NAMALWA (cell line): Measurements from ENCODE around the gene MYL9.
"Not testable (repeated sequence)": the region's sequence is repeated elsewhere in the genome, so short reads cannot be mapped to it uniquely, and the experiment has no call there.

Experiments used
- DNase-seq: peaks from one replicate; pipeline ENCODE4 v3.0.0-alpha.2; 2015; ENCODE audit warnings: low spot score

Gene MYL9

GRCh38 chr20:36549942-36550789, 8.8 kb downstream of the MYL9 start:
- DNase-seq, result no peak

- DNase-seq, result no peak
These were observed 9.5 kb downstream of the MYL9 start for GRCh38 chr20:36550790-36551299.

GRCh38 chr20:36555248-36555647, 13.9 kb downstream of the MYL9 start:
- DNase-seq, result no peak

- no peak for DNase-seq
These were observed 21.4 kb downstream of the MYL9 start for GRCh38 chr20:36562724-36563123.

- DNase-seq, result no peak
These were observed 22.1 kb downstream of the MYL9 start for GRCh38 chr20:36563374-36563773.

GRCh38 chr20:36564078-36564725, 22.9 kb downstream of the MYL9 start:
- not testable (repeated sequence) for DNase-seq

- not testable (repeated sequence) for DNase-seq
These were observed 23.4 kb downstream of the MYL9 start for GRCh38 chr20:36564726-36565121.

- DNase-seq, result no peak
These were observed 24.2 kb downstream of the MYL9 start for GRCh38 chr20:36565520-36565919.

GRCh38 chr20:36569847-36570429, 28.6 kb downstream of the MYL9 start:
- no peak for DNase-seq

GRCh38 chr20:36571564-36572504, 30.5 kb downstream of the MYL9 start:
- no peak for DNase-seq

- peak; percentile 22 for DNase-seq
These were observed 31.4 kb downstream of the MYL9 start for GRCh38 chr20:36572701-36573102.

- DNase-seq, result peak; percentile 87
These were observed 31.9 kb downstream of the MYL9 start, which contains the start of gene TGIF2 for GRCh38 chr20:36573103-36573797. TGIF2 (plus strand) TSS chr20:36573597; CDS start chr20:36578775, 5,178 bp downstream.

GRCh38 chr20:36573798-36574365, 32.6 kb downstream of the MYL9 start:
- DNase-seq, result peak; percentile 54

- peak; percentile 46 for DNase-seq
These were observed 33.2 kb downstream of the MYL9 start for GRCh38 chr20:36574366-36575135.

GRCh38 chr20:36576081-36576445, 34.7 kb downstream of the MYL9 start:
- no peak for DNase-seq

- no peak for DNase-seq
These were observed 37.2 kb downstream of the MYL9 start for GRCh38 chr20:36578356-36579041.

- DNase-seq, result no peak
These were observed 38.8 kb downstream of the MYL9 start for GRCh38 chr20:36579996-36580545.

- no peak for DNase-seq
These were observed 41.0 kb downstream of the MYL9 start for GRCh38 chr20:36582322-36582721.

GRCh38 chr20:36582821-36583220, 41.5 kb downstream of the MYL9 start:
- no peak for DNase-seq
